ENCODE measurements around the gene RASSF10. TPM values are rescaled to one million over a fixed set of nuclear protein-coding genes. Genes with fewer than 3 reads are reported as not detected.

The RASSF10 gene
- total RNA-seq, 2 experiments from 2014 or later = not detected

- ATAC-seq (no peak), DNase-seq (no peak)
- intact Hi-C loops (cut with micrococcal nuclease) = no loop called here
- peaks cover 54% of the 10 kb centered on the region for H3K27me3 Mint-ChIP-seq
- peaks cover 3% of the 10 kb centered on the region for H3K4me1 Mint-ChIP-seq (ENCODE audit: low read depth)
- ChIA-PET POLR2A (no interaction called here), CTCF (no interaction called here)
- no peak overlapping the region for H3K4me3 Mint-ChIP-seq
- no peaks in the 10 kb centered on the region for H3K36me3 Mint-ChIP-seq (ENCODE audit: low read depth)
- no peak overlapping the region for H3K27ac Mint-ChIP-seq
- no peak for TF ChIP-seq CTCF (IDR thresholded peaks at IDR 0.05)
- no peaks in the 10 kb centered on the region for H3K9me3 Mint-ChIP-seq
Measured at GRCh38 chr11:13003736-13004493, 5.2 kb upstream of the RASSF10 start.

GRCh38 chr11:13007182-13008060 is 1.7 kb upstream of the RASSF10 start:
- peaks cover 3% of the 10 kb centered on the region for H3K4me1 Mint-ChIP-seq (ENCODE audit: low read depth)
- no peak for DNase-seq
- ChIA-PET CTCF (no interaction called here), POLR2A (no interaction called here)
- no peak overlapping the region for H3K4me3 Mint-ChIP-seq
- H3K27ac Mint-ChIP-seq = no peak overlapping the region
- H3K36me3 Mint-ChIP-seq (ENCODE audit: low read depth) = no peaks in the 10 kb centered on the region
- intact Hi-C loops (cut with micrococcal nuclease) = no loop called here
- ATAC-seq = no peak
- TF ChIP-seq CTCF (IDR thresholded peaks at IDR 0.05) = no peak
- H3K27me3 Mint-ChIP-seq = peaks cover 63% of the 10 kb centered on the region
- no peaks in the 10 kb centered on the region for H3K9me3 Mint-ChIP-seq

GRCh38 chr11:13008061-13008435 is 1.1 kb upstream of the RASSF10 start:
- no peak for TF ChIP-seq CTCF (IDR thresholded peaks at IDR 0.05)
- H3K27ac Mint-ChIP-seq = no peak overlapping the region
- H3K4me1 Mint-ChIP-seq (ENCODE audit: low read depth) = peaks cover 3% of the 10 kb centered on the region
- POLR2A ChIA-PET = no interaction called here
- CTCF ChIA-PET = no interaction called here
- peaks cover 69% of the 10 kb centered on the region for H3K27me3 Mint-ChIP-seq
- no peak overlapping the region for H3K4me3 Mint-ChIP-seq
- DNase-seq = no peak
- no peaks in the 10 kb centered on the region for H3K9me3 Mint-ChIP-seq
- no peak for ATAC-seq
- no peaks in the 10 kb centered on the region for H3K36me3 Mint-ChIP-seq (ENCODE audit: low read depth)
- intact Hi-C loops (cut with micrococcal nuclease) = no loop called here

GRCh38 chr11:13009476-13009920 is 382 bp downstream of the RASSF10 start:
- CTCF ChIA-PET = interaction anchor here (0.9 to 1.3 kb wide), 2 partner anchors 14 to 46 kb away, joined by 3 read pairs; no protein-coding TSS in a partner anchor
- Mint-ChIP-seq H3K27ac (no peak overlapping the region), H3K36me3 (ENCODE audit: low read depth) (no peaks in the 10 kb centered on the region), H3K4me3 (no peak overlapping the region), H3K4me1 (ENCODE audit: low read depth) (peaks cover 3% of the 10 kb centered on the region), H3K27me3 (peaks cover 69% of the 10 kb centered on the region), H3K9me3 (no peaks in the 10 kb centered on the region)
- ATAC-seq (no peak), DNase-seq (no peak)
- intact Hi-C loops (cut with micrococcal nuclease) = no loop called here
- POLR2A ChIA-PET = no interaction called here
- no peak for TF ChIP-seq CTCF (IDR thresholded peaks at IDR 0.05)
